Measurements from ENCODE around the gene EXOC6B. TPM values are rescaled to one million over a fixed set of nuclear protein-coding genes. Genes with fewer than 3 reads are reported as not detected.

EXOC6B gene
- total RNA-seq, 1 experiment from 2014 or later = 11.7 TPM

GRCh38 chr2:72175636-72176035 lies 650.2 kb downstream of the EXOC6B start:
- Histone ChIP-seq H3K27me3 (no peaks in the 10 kb centered on the region), H3K9me3 (no peaks in the 10 kb centered on the region), H3K4me3 (no peak overlapping the region), H3K36me3 (no peaks in the 10 kb centered on the region)
- DNase-seq = no peak

GRCh38 chr2:72173640-72174321 lies 652.1 kb downstream of the EXOC6B start:
- DNase-seq = no peak

GRCh38 chr2:72172478-72172877 lies 653.4 kb downstream of the EXOC6B start:
- Histone ChIP-seq H3K9me3 (no peaks in the 10 kb centered on the region; the same call in 1 of the 2 replicates), H3K4me3 (no peak overlapping the region), H3K27me3 (no peaks in the 10 kb centered on the region), H3K36me3 (no peaks in the 10 kb centered on the region)
- no peak for DNase-seq

More at GRCh38 chr2:72173640-72174321, 652.1 kb downstream of the EXOC6B start:
- Histone ChIP-seq H3K27me3 (no peaks in the 10 kb centered on the region), H3K4me3 (no peak overlapping the region), H3K36me3 (no peaks in the 10 kb centered on the region), H3K9me3 (no peaks in the 10 kb centered on the region)

- H3K36me3 ChIP-seq = no peaks in the 10 kb centered on the region
- DNase-seq = no peak
- no peaks in the 10 kb centered on the region; the same call in none of the 2 replicates for H3K9me3 ChIP-seq
- no peak overlapping the region for H3K4me3 ChIP-seq
- no peaks in the 10 kb centered on the region for H3K27me3 ChIP-seq
Measured at GRCh38 chr2:72166279-72166678, 659.6 kb downstream of the EXOC6B start.

- DNase-seq = no peak
- Histone ChIP-seq H3K4me3 (no peak overlapping the region), H3K9me3 (no peaks in the 10 kb centered on the region; the same call in none of the 2 replicates), H3K36me3 (no peaks in the 10 kb centered on the region), H3K27me3 (no peaks in the 10 kb centered on the region)
Measured at GRCh38 chr2:72165792-72166191, 660.0 kb downstream of the EXOC6B start.

GRCh38 chr2:72162574-72162973 lies 663.3 kb downstream of the EXOC6B start:
- DNase-seq = no peak
- Histone ChIP-seq H3K4me3 (no peak overlapping the region), H3K27me3 (no peaks in the 10 kb centered on the region), H3K9me3 (no peaks in the 10 kb centered on the region; the same call in 1 of the 2 replicates), H3K36me3 (no peaks in the 10 kb centered on the region)

GRCh38 chr2:72159211-72159993 lies 666.4 kb downstream of the EXOC6B start:
- no peaks in the 10 kb centered on the region for H3K9me3 ChIP-seq
- no peak overlapping the region for H3K4me3 ChIP-seq
- no peaks in the 10 kb centered on the region for H3K36me3 ChIP-seq
- DNase-seq = no peak
- H3K27me3 ChIP-seq = no peaks in the 10 kb centered on the region

GRCh38 chr2:72157871-72158771 lies 667.7 kb downstream of the EXOC6B start:
- Histone ChIP-seq H3K4me3 (no peak overlapping the region), H3K27me3 (no peaks in the 10 kb centered on the region), H3K9me3 (no peaks in the 10 kb centered on the region), H3K36me3 (no peaks in the 10 kb centered on the region)
- no peak for DNase-seq

GRCh38 chr2:72156872-72157271 lies 669.0 kb downstream of the EXOC6B start:
- Histone ChIP-seq H3K36me3 (no peaks in the 10 kb centered on the region), H3K4me3 (no peak overlapping the region), H3K9me3 (no peaks in the 10 kb centered on the region), H3K27me3 (no peaks in the 10 kb centered on the region)
- no peak for DNase-seq

GRCh38 chr2:72155737-72156136 lies 670.1 kb downstream of the EXOC6B start:
- no peak overlapping the region for H3K4me3 ChIP-seq
- DNase-seq = no peak
- no peaks in the 10 kb centered on the region for H3K9me3 ChIP-seq
- H3K27me3 ChIP-seq = no peaks in the 10 kb centered on the region
- no peaks in the 10 kb centered on the region for H3K36me3 ChIP-seq

- no peak for DNase-seq
- Histone ChIP-seq H3K27me3 (no peaks in the 10 kb centered on the region), H3K4me3 (no peak overlapping the region), H3K9me3 (no peaks in the 10 kb centered on the region), H3K36me3 (no peaks in the 10 kb centered on the region)
Measured at GRCh38 chr2:72155151-72155550, 670.7 kb downstream of the EXOC6B start.

- no peaks in the 10 kb centered on the region for H3K9me3 ChIP-seq
Measured at GRCh38 chr2:72154386-72154975, 671.4 kb downstream of the EXOC6B start.

GRCh38 chr2:72153924-72154323 lies 671.9 kb downstream of the EXOC6B start:
- no peak for DNase-seq
- Histone ChIP-seq H3K36me3 (no peaks in the 10 kb centered on the region), H3K4me3 (no peak overlapping the region), H3K27me3 (no peaks in the 10 kb centered on the region), H3K9me3 (no peaks in the 10 kb centered on the region)

More at GRCh38 chr2:72154386-72154975, 671.4 kb downstream of the EXOC6B start:
- DNase-seq = no peak
- H3K27me3 ChIP-seq = no peaks in the 10 kb centered on the region
- H3K4me3 ChIP-seq = no peak overlapping the region
- H3K36me3 ChIP-seq = no peaks in the 10 kb centered on the region

- Histone ChIP-seq H3K4me3 (no peak overlapping the region), H3K9me3 (no peaks in the 10 kb centered on the region), H3K27me3 (no peaks in the 10 kb centered on the region), H3K36me3 (no peaks in the 10 kb centered on the region)
- no peak for DNase-seq
Measured at GRCh38 chr2:72153026-72153791, 672.6 kb downstream of the EXOC6B start.

GRCh38 chr2:72150861-72151356 lies 674.9 kb downstream of the EXOC6B start:
- no peak for DNase-seq

More at GRCh38 chr2:72150861-72151356, 674.9 kb downstream of the EXOC6B start:
- H3K27me3 ChIP-seq = no peaks in the 10 kb centered on the region
- H3K9me3 ChIP-seq = no peaks in the 10 kb centered on the region
- H3K36me3 ChIP-seq = peaks cover 4% of the 10 kb centered on the region
- no peak overlapping the region for H3K4me3 ChIP-seq
